MV-4-11 (cell line): Measurements from ENCODE around the gene OR2A7.
"Not testable (repeated sequence)": the region's sequence is repeated elsewhere in the genome, so short reads cannot be mapped to it uniquely, and the experiment has no call there.

Experiments used
- DNase-seq: peaks from one replicate; lab custom pipeline; 2025; lab: John Stamatoyannopoulos, UW

Gene OR2A7

GRCh38 chr7:144252307-144252706, 12.3 kb downstream of the OR2A7 start:
- not testable (repeated sequence) for DNase-seq

- not testable (repeated sequence) for DNase-seq
These were observed 16.8 kb downstream of the OR2A7 start for GRCh38 chr7:144247674-144248330.

GRCh38 chr7:144246967-144247366, 17.6 kb downstream of the OR2A7 start:
- not testable (repeated sequence) for DNase-seq

GRCh38 chr7:144245372-144245771, 19.2 kb downstream of the OR2A7 start:
- not testable (repeated sequence) for DNase-seq

GRCh38 chr7:144239365-144239764, 25.2 kb downstream of the OR2A7 start, which contains the start of gene OR2A42:
Gene OR2A42 (minus strand): TSS chr7:144239605. CDS start chr7:144232843, 6,762 bp downstream.
- not testable (repeated sequence) for DNase-seq

GRCh38 chr7:144238530-144239082, 26.0 kb downstream of the OR2A7 start:
- not testable (repeated sequence) for DNase-seq

GRCh38 chr7:144233039-144233438, 31.6 kb downstream of the OR2A7 start:
- DNase-seq = not testable (repeated sequence)

GRCh38 chr7:144231027-144231426, 33.6 kb downstream of the OR2A7 start:
- DNase-seq = not testable (repeated sequence)

- DNase-seq = not testable (repeated sequence)
These were observed 35.8 kb downstream of the OR2A7 start for GRCh38 chr7:144228810-144229209.

- DNase-seq = not testable (repeated sequence)
These were observed 37.7 kb downstream of the OR2A7 start for GRCh38 chr7:144226866-144227265.

- DNase-seq = not testable (repeated sequence)
These were observed 40.9 kb downstream of the OR2A7 start for GRCh38 chr7:144223675-144224074.

GRCh38 chr7:144220531-144220930, 44.1 kb downstream of the OR2A7 start:
- not testable (repeated sequence) for DNase-seq

- not testable (repeated sequence) for DNase-seq
These were observed 45.4 kb downstream of the OR2A7 start for GRCh38 chr7:144219149-144219548.

- not testable (repeated sequence) for DNase-seq
These were observed 46.0 kb downstream of the OR2A7 start for GRCh38 chr7:144218581-144218980.

- DNase-seq = not testable (repeated sequence)
These were observed 47.4 kb downstream of the OR2A7 start for GRCh38 chr7:144217200-144217599.
